HEK293 (cell line): Measurements from ENCODE around the gene MIA2.

Experiments
- CTCF ChIA-PET: fragments of 350-600 bp; formaldehyde crosslinking; extraction: SDS; loops from one replicate; lab custom pipeline; 2021; ENCODE audit warnings: antibody characterized with exemption; lab: Yijun Ruan, JAX
- POLR2A ChIA-PET: fragments of 300-600 bp; formaldehyde crosslinking; extraction: SDS; loops from one replicate; lab custom pipeline; 2020; ENCODE audit warnings: antibody characterized with exemption, inconsistent platforms; lab: Yijun Ruan, JAX
- H3K27ac ChIP-seq: fragments of 200-500 bp; sonication (Bioruptor generic); 2 replicates; pipeline ENCODE4 v1.5.1; 2014; ENCODE audit warnings: low read depth, low read length, control low read depth, inconsistent platforms; ENCODE audit errors: extremely low read depth
- H3K36me3 ChIP-seq, 2 experiments: fragments of 200-500 bp in 1 of 2; sonication (Bioruptor generic) in 1 of 2; 1 replicate in 1 of 2; 2 replicates in 1 of 2; pipeline ENCODE4 v1.5.1; 2014 to 2017; ENCODE audit warnings: inconsistent platforms in 2 of 2, low read length in 2 of 2; ENCODE audit not compliant: control insufficient read depth in 2 of 2, insufficient read depth in 1 of 2
- H3K4me1 ChIP-seq: fragments of 200-500 bp; sonication (Bioruptor generic); 2 replicates; pipeline ENCODE4 v1.5.1; 2014; ENCODE audit warnings: mild to moderate bottlenecking, low read length, inconsistent platforms; ENCODE audit not compliant: control insufficient read depth, insufficient read depth
- H3K4me3 ChIP-seq: 2 replicates; pipeline ENCODE4 v1.5.1; 2011; ENCODE audit warnings: low read depth, mild to moderate bottlenecking, control low read depth, low read length, moderate library complexity
- H3K9me3 ChIP-seq: fragments of 200-500 bp; sonication (Bioruptor generic); 2 replicates; pipeline ENCODE4 v1.5.1; 2014; ENCODE audit warnings: low read depth, low read length, inconsistent platforms; ENCODE audit not compliant: control insufficient read depth, insufficient read depth
- HOXA7 ChIP-seq: sonication (generic); formaldehyde crosslinking; IDR thresholded peaks from 2 replicates; pipeline ENCODE4 v1.8.1; 2022; ENCODE audit warnings: missing genetic modification reagents, borderline replicate concordance
- HOXD13 ChIP-seq: sonication (generic); formaldehyde crosslinking; IDR thresholded peaks from 2 replicates; pipeline ENCODE4 v1.8.0; 2022; ENCODE audit warnings: missing genetic modification reagents, borderline replicate concordance
- KLF17 ChIP-seq: fragments of 450-650 bp; formaldehyde crosslinking; IDR thresholded peaks from 2 replicates; pipeline ENCODE4 v1.5.1; 2016; ENCODE audit warnings: missing biosample characterization, missing genetic modification characterization
- MEIS1 ChIP-seq: sonication (generic); formaldehyde crosslinking; IDR thresholded peaks from 2 replicates; pipeline ENCODE4 v1.8.1; 2022; ENCODE audit warnings: missing genetic modification reagents, mild to moderate bottlenecking, borderline replicate concordance
- OSR2 ChIP-seq: fragments of 450-650 bp; formaldehyde crosslinking; IDR thresholded peaks from 2 replicates; pipeline ENCODE4 v1.5.1; 2016; ENCODE audit warnings: missing biosample characterization, missing genetic modification characterization
- SP2 ChIP-seq: fragments of 450-650 bp; formaldehyde crosslinking; IDR thresholded peaks from 2 replicates; pipeline ENCODE4 v1.5.1; 2016; ENCODE audit warnings: missing biosample characterization, missing genetic modification characterization
- SP3 ChIP-seq: fragments of 450-650 bp; formaldehyde crosslinking; IDR thresholded peaks from 2 replicates; pipeline ENCODE4 v1.5.1; 2016; ENCODE audit warnings: missing biosample characterization, missing genetic modification characterization
- TRIM28 ChIP-seq: IDR thresholded peaks from 2 replicates; pipeline ENCODE4 v1.6.1; 2011; ENCODE audit warnings: low read length, control low read depth, borderline replicate concordance
- ZBTB10 ChIP-seq: fragments of 450-650 bp; formaldehyde crosslinking; IDR thresholded peaks from 2 replicates; pipeline ENCODE4 v1.5.1; 2016; ENCODE audit warnings: missing biosample characterization, missing genetic modification characterization
- ZNF132 ChIP-seq: fragments of 450-650 bp; formaldehyde crosslinking; IDR thresholded peaks from 2 replicates; pipeline ENCODE4 v1.5.1; 2017; ENCODE audit warnings: missing biosample characterization, missing genetic modification characterization, borderline replicate concordance
- ZNF140 ChIP-seq: fragments of 450-650 bp; formaldehyde crosslinking; IDR thresholded peaks from 2 replicates; pipeline ENCODE4 v1.5.1; 2016; ENCODE audit warnings: missing biosample characterization, missing genetic modification characterization
- ZNF146 ChIP-seq: fragments of 450-650 bp; formaldehyde crosslinking; IDR thresholded peaks from 2 replicates; pipeline ENCODE4 v1.5.1; 2016; ENCODE audit warnings: missing biosample characterization, missing genetic modification characterization
- ZNF221 ChIP-seq: fragments of 450-650 bp; formaldehyde crosslinking; IDR thresholded peaks from 2 replicates; pipeline ENCODE4 v1.5.1; 2017; ENCODE audit warnings: missing biosample characterization, missing genetic modification characterization, borderline replicate concordance
- ZNF311 ChIP-seq: fragments of 450-650 bp; formaldehyde crosslinking; IDR thresholded peaks from 2 replicates; pipeline ENCODE4 v1.5.1; 2017; ENCODE audit warnings: missing biosample characterization, missing genetic modification characterization, borderline replicate concordance
- ZNF398 ChIP-seq: fragments of 450-650 bp; formaldehyde crosslinking; IDR thresholded peaks from 2 replicates; pipeline ENCODE4 v1.5.1; 2017; ENCODE audit warnings: missing biosample characterization, missing genetic modification characterization
- ZNF549 ChIP-seq: fragments of 450-650 bp; IDR thresholded peaks from 2 replicates; pipeline ENCODE4 v1.5.1; 2018; ENCODE audit warnings: missing biosample characterization, missing genetic modification characterization, mild to moderate bottlenecking, inconsistent platforms, moderate library complexity
- ZNF558 ChIP-seq: fragments of 450-650 bp; formaldehyde crosslinking; IDR thresholded peaks from 2 replicates; pipeline ENCODE4 v1.5.1; 2016; ENCODE audit warnings: missing biosample characterization, missing genetic modification characterization
- ZNF560 ChIP-seq: fragments of 450-650 bp; formaldehyde crosslinking; IDR thresholded peaks from 2 replicates; pipeline ENCODE4 v1.5.1; 2017; ENCODE audit warnings: missing biosample characterization, missing genetic modification characterization, borderline replicate concordance
- ZNF571 ChIP-seq: fragments of 450-650 bp; formaldehyde crosslinking; IDR thresholded peaks from 2 replicates; pipeline ENCODE4 v1.5.0; 2017; ENCODE audit warnings: missing biosample characterization, missing genetic modification characterization
- ZNF747 ChIP-seq: fragments of 450-650 bp; formaldehyde crosslinking; IDR thresholded peaks from 2 replicates; pipeline ENCODE4 v1.5.1; 2016; ENCODE audit warnings: missing biosample characterization, missing genetic modification characterization
- ZNF837 ChIP-seq: fragments of 450-650 bp; formaldehyde crosslinking; IDR thresholded peaks from 2 replicates; pipeline ENCODE4 v1.5.1; 2016; ENCODE audit warnings: missing biosample characterization, missing genetic modification characterization
- TF ChIP-seq, protein P1 (sequence below): fragments of 450-650 bp; formaldehyde crosslinking; IDR thresholded peaks from 2 replicates; pipeline ENCODE4 v1.5.1; 2016; ENCODE audit warnings: missing biosample characterization, missing genetic modification characterization

MIA2 gene

DNA sequence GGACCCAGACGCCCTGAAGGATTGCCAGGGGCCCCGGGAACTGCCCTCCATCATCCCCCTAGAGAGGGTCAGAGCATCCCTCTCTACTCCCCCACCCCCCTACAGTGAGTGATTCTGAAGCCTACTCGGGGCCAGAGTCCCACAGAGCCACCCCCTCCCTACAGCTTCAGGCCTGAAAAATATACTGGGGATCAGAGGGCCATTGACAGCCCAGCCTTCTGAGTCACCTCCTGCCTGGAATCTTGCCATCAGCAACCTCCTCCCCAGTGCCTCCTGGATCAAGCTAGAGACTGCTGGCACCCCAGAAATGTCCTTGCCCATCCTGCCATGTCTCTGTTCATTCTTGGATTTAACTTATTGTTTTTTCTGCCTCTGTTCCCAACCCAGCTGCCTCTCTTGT lies 21.7 kb upstream of the MIA2 start:
- CTCF ChIA-PET: no interaction called here
- POLR2A ChIA-PET: no interaction called here
- Histone ChIP-seq H3K36me3 (no peaks in the 10 kb centered on the region), H3K27ac (no peak overlapping the region), H3K4me1 (no peaks in the 10 kb centered on the region), H3K9me3 (no peaks in the 10 kb centered on the region)
- TF ChIP-seq MEIS1 (CRISPR knock-in tag) (no peak), ZNF571 (tag by site-specific recombination) (no peak), ZNF558 (tag by site-specific recombination) (no peak), ZNF747 (tag by site-specific recombination) (no peak), ZNF221 (tag by site-specific recombination) (no peak), ZNF132 (tag by site-specific recombination) (no peak), TRIM28 (no peak), ZNF398 (tag by site-specific recombination) (no peak), HOXD13 (CRISPR knock-in tag) (no peak), HOXA7 (CRISPR knock-in tag) (no peak), OSR2 (tag by site-specific recombination) (no peak), ZNF560 (tag by site-specific recombination) (no peak), KLF17 (no peak), ZNF837 (no peak)
- TF ChIP-seq, all 188 proteins: peak for 0
- no peak overlapping the region for H3K4me3 ChIP-seq

- CTCF ChIA-PET: interaction anchor here (0.5 kb wide), 1 partner anchor 28 kb away, joined by 3 read pairs; no protein-coding TSS in a partner anchor
- no peaks in the 10 kb centered on the region for H3K36me3 ChIP-seq
- TF ChIP-seq, protein P1, sequence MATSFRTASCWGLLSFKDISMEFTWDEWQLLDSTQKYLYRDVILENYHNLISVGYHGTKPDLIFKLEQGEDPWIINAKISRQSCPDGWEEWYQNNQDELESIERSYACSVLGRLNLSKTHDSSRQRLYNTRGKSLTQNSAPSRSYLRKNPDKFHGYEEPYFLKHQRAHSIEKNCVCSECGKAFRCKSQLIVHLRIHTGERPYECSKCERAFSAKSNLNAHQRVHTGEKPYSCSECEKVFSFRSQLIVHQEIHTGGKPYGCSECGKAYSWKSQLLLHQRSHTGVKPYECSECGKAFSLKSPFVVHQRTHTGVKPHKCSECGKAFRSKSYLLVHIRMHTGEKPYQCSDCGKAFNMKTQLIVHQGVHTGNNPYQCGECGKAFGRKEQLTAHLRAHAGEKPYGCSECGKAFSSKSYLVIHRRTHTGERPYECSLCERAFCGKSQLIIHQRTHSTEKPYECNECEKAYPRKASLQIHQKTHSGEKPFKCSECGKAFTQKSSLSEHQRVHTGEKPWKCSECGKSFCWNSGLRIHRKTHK (tag by site-specific recombination): no peak
- TF ChIP-seq SP2 (tag by site-specific recombination) (no peak), ZNF311 (tag by site-specific recombination) (no peak), ZBTB10 (no peak), SP3 (no peak), ZNF146 (tag by site-specific recombination) (no peak), HOXD13 (CRISPR knock-in tag) (no peak), ZNF140 (tag by site-specific recombination) (no peak), ZNF549 (tag by site-specific recombination) (no peak)
- TF ChIP-seq, all 188 proteins: peak for 0
- Histone ChIP-seq H3K4me3 (no peak overlapping the region), H3K9me3 (no peaks in the 10 kb centered on the region), H3K4me1 (no peaks in the 10 kb centered on the region), H3K27ac (no peak overlapping the region)
- POLR2A ChIA-PET: no interaction called here
Measured at GRCh38 chr14:39212693-39213092, 21.0 kb upstream of the MIA2 start.
